ENCODE measurements around the gene CAD.

Gene CAD

DNA sequence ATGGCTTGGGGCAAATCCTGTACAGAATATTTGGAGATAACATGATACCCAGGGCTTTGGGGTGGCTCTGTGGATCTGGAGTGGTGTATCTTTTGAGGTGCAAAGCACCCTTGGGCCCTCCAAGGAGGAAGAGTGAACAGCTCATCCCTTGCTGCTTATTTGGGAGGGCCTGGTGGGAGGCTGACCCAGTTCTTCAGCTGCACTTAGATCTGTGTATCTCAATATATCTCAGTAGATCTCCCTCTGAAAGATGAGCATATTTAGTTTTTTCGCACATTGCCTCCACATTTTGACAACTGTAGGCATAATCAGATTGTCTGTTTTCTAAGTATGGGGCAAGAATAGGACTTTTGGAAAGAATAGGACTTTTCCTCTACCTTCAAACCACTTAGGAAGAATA lies 67.8 kb downstream of the CAD start:
- DNase-seq: no peak

DNA sequence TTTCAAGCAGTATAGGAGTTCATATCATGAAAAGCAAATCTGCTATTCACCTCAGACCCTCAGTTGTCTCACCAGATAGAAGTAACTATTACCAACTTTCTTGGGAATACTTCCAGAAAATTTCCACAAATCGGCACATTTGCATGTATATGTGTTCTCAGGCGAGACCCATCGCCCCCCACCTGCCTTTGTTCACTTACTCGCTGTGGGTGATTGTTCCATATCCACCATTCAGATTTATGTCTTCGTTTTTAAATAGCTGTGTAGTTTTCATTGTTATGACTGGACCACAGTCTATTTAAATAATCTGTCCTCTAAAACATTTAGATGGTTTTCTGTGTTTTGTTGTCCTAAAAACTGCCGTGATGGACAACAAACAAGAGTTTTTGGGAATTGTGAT lies 68.3 kb downstream of the CAD start:
- DNase-seq: no peak

GRCh38 chr2:27288610-27289009 lies 71.4 kb downstream of the CAD start:
- DNase-seq: no peak

- DNase-seq: no peak
Observed at GRCh38 chr2:27290549-27290948, 73.4 kb downstream of the CAD start.

GRCh38 chr2:27291865-27292264 lies 74.7 kb downstream of the CAD start:
- DNase-seq: no peak
